Activated naive CD8-positive, alpha-beta T cell treated with anti-CD3 and anti-CD28 coated beads, Interleukin-2, amount 50 U/mL, for 24 hours (primary cell): ENCODE results near the gene BANP.

Source experiments
- ATAC-seq: fragments of 150-1000 bp; cut with Tn5 transposase; one replicate; pipeline ENCODE4 v1.10.0; 2021
- DNase-seq: peaks from one replicate; pipeline ENCODE4 v3.0.0; 2021
- H3K27ac Mint-ChIP-seq: one replicate; pipeline ENCODE4 v1.8.0; 2021; ENCODE audit warnings: mild to moderate bottlenecking, mixed read lengths
- H3K27me3 Mint-ChIP-seq: one replicate; pipeline ENCODE4 v1.8.0; 2021; ENCODE audit warnings: mixed read lengths
- H3K36me3 Mint-ChIP-seq: one replicate; pipeline ENCODE4 v1.8.0; 2021; ENCODE audit warnings: low read depth, mixed read lengths
- H3K4me1 Mint-ChIP-seq: one replicate; pipeline ENCODE4 v1.8.0; 2021; ENCODE audit warnings: mixed read lengths
- H3K4me3 Mint-ChIP-seq: one replicate; pipeline ENCODE4 v1.8.0; 2021; ENCODE audit warnings: mild to moderate bottlenecking, moderate library complexity, mixed read lengths
- H3K9me3 Mint-ChIP-seq: one replicate; pipeline ENCODE4 v1.8.0; 2021; ENCODE audit warnings: mixed read lengths

BANP gene

DNA sequence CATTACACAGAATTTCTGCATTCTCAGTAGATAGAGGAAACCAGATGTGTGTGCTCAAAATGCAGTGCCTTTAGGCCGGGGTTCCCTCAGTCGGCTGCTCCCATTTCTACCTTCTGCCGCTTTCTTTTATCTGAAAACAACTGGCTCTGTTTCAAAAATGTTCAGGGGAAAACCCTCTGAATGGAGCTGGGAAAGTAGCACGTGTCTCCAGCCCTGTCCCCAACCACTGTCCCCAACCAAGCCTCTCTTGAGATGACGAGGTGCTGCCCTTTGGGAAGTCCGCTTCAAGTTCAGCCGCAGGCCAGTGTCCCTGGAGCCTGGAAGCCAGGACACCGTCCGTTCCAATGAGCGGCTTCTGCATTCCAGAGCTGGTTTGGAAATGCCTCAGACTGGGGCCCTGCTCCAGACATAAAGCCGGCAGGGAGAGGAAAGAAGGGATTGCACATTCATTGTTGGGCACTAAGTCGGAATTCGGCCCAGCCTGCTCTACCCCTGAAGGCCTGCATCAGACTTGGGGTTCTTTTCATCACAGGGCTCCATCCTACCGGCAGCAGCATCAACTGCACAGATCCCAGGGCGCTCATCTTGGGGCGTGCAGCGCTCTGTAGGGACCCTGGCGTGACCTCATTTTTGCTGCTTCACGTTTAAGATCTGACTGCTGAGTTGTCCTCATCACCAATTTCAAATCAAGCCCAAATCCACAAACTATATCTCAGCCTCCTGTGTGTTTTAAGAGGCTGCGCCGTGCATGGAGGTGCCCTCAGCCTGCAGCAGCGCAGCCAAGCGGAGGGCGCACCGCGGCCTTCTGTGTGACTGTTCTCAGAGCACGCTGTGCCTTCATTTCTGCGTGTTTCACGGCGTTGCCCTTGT is 111.3 kb downstream of the BANP start:
- no peak overlapping the region for H3K4me3 Mint-ChIP-seq
- H3K27ac Mint-ChIP-seq: no peak overlapping the region
- no peaks in the 10 kb centered on the region for H3K27me3 Mint-ChIP-seq
- H3K9me3 Mint-ChIP-seq: no peaks in the 10 kb centered on the region
- DNase-seq: no peak
- peaks cover 3% of the 10 kb centered on the region for H3K4me1 Mint-ChIP-seq
- ATAC-seq: no peak
- H3K36me3 Mint-ChIP-seq: peaks cover 4% of the 10 kb centered on the region

DNA sequence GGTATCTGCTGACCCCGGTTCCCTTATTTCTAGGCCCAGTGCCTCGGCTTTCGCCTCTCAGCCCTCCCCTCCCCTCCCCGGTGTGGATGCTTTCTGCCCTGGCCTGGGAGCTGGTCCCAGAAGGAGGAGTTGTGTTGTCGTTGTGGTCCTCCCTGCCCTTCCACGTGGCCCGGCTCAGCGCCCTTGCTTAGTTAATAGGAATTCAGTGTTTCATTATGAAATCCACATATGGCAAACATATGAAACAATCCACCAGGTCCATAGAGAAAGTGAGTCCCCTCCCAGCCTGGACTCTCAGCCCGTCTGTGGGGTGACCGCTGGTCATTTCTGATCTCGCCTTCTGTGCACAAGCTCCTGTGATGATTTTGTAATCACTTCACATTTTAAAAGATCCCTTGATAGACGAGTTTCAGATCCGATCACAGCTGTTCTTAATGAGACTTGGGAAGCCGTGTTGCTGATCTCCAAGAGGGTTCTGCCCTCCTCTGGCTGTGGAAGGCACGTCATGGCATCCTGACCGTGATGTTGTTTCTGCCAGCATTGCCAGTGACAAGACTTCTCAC is 112.1 kb downstream of the BANP start:
- Mint-ChIP-seq H3K27ac (no peak overlapping the region), H3K9me3 (no peaks in the 10 kb centered on the region), H3K4me3 (no peak overlapping the region), H3K36me3 (peaks cover 4% of the 10 kb centered on the region), H3K27me3 (no peaks in the 10 kb centered on the region), H3K4me1 (peaks cover 3% of the 10 kb centered on the region)
- DNase-seq: no peak
- no peak for ATAC-seq

DNA sequence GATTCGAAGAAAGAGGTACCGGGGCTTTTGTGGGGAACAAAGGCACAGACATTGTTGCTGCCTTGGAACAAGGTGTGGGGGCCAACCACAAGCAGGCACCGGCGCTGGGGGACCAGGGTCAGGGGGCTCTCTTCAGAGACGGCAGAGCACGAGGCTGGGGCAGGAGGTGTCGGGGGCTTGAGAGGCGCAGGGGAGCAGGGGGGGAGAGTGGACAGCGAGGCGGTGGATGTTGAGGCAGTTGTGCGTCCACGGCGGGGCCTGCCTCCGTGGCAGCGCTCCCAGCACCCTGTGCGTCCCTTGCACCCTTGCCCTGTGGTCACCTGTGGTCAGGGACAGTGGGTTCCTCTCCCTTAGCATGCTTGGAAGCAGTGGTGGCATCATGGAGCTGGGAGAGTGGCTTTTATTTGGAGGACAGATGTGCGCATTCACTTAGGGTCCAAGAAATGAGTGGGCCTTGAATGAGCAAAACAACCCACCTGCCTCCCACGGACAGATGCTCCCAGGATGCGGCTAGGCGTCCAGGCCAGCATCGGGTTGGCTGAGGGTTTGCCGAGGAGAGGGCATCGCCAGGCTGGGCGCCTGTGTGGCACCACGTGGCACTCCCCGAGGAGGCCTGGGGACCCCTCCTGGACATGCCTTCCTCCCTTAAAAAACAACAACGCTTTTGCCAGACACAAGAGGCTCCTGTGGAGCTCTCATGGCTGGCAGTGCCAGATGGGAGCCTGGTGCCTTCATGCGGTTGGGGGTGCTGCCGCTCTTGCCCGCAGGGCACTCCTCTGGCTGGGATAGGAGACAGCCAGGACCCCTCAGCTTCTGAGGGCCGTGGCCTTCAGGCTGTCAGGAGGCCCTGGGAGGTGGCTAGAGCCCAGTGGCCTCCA is 113.0 kb downstream of the BANP start:
- Mint-ChIP-seq H3K9me3 (no peaks in the 10 kb centered on the region), H3K36me3 (peaks cover 4% of the 10 kb centered on the region), H3K4me3 (no peak overlapping the region), H3K27ac (no peak overlapping the region), H3K4me1 (peaks cover 5% of the 10 kb centered on the region), H3K27me3 (no peaks in the 10 kb centered on the region)
- DNase-seq: no peak
- no peak for ATAC-seq

DNA sequence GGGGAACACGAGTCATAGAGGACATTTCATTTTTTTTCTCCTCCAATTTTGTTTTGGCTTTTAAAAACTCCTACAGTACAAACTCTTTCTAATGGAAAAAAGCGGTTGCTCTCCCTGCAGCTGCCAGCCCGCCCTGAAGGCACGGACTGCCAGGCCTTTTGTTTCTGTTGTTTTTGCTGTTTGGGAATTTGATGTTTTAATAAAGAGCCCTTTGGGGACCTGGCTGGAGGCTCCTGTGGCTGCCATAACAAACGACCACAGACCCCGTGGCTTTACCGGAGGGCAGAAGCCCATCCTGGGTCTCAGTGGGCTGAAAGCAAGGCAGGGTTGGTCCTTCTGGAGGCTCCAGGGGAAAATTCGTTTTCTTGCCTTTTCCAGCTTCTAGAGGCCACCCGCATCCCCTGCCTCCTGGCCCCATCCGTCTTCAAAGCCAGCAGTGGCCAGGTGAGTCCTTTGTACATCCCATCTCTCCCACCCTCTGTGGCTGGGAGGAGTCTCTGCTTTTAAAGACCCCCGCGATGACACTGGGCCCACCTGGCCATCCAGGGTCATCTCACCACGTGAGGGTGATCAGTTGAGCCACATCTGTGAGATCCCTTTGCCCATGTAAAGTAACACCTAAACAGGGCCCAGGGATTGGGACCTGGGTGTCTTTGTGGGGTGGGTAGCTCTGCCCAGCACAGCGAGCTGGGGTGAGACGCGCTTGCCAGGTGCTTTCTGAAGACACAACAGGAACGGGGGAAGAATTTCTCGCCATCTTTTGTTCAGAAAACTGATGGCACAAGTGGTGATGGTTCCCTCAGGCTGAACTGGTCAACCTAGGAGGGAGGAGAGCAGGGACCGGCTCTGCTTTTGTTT is 113.9 kb downstream of the BANP start:
- Mint-ChIP-seq H3K27ac (no peak overlapping the region), H3K4me3 (no peak overlapping the region), H3K9me3 (no peaks in the 10 kb centered on the region), H3K27me3 (no peaks in the 10 kb centered on the region), H3K4me1 (peaks cover 11% of the 10 kb centered on the region), H3K36me3 (peaks cover 10% of the 10 kb centered on the region)
- no peak for DNase-seq
- ATAC-seq: no peak

DNA sequence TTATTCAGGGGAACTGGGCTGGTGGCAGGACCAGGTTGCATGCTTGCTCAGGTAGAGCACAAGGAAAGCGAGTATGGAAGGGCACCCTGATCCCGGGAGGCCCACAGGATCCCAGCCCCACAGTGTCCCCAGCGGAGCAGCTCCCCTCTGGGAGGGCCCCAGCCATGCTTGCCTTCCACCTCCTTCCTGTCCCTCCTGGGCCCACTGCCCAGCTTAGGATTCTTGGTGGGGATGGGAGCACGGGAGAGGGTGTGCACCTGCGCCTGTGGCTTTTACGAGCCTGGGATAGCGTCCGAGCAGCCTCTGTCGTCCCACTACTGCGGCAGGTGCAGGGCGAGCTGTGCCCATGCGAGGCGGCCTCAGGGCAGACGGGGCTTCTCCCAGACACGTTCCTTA is 114.5 kb downstream of the BANP start:
- Mint-ChIP-seq H3K36me3 (peaks cover 8% of the 10 kb centered on the region), H3K9me3 (no peaks in the 10 kb centered on the region), H3K4me1 (peaks cover 12% of the 10 kb centered on the region), H3K27ac (no peak overlapping the region), H3K27me3 (no peaks in the 10 kb centered on the region), H3K4me3 (no peak overlapping the region)
- DNase-seq (no peak), ATAC-seq (no peak)

DNA sequence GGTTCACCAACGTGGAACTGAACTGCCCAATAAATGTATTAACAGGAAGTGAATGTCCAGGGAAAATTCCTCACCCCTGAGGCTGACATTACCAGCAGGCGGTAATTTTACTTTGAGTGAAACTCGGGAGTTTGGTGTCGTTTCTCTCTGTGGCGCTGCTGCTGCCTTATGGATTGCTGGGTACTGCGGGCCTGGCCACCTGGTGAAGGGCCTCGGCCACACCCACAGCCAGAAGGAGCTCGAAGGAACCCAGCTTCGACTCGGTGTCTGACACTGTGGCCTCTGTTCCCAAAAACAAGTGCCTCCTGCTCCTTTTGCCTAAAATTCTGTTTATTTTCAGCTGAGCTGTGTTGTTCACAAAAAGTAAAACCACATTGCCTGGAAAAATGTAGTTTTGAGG is 115.0 kb downstream of the BANP start:
- H3K27me3 Mint-ChIP-seq: no peaks in the 10 kb centered on the region
- ATAC-seq (no peak), DNase-seq (no peak)
- no peaks in the 10 kb centered on the region for H3K9me3 Mint-ChIP-seq
- H3K4me3 Mint-ChIP-seq: no peak overlapping the region
- H3K27ac Mint-ChIP-seq: no peak overlapping the region
- H3K36me3 Mint-ChIP-seq: peaks cover 8% of the 10 kb centered on the region
- peaks cover 12% of the 10 kb centered on the region for H3K4me1 Mint-ChIP-seq

DNA sequence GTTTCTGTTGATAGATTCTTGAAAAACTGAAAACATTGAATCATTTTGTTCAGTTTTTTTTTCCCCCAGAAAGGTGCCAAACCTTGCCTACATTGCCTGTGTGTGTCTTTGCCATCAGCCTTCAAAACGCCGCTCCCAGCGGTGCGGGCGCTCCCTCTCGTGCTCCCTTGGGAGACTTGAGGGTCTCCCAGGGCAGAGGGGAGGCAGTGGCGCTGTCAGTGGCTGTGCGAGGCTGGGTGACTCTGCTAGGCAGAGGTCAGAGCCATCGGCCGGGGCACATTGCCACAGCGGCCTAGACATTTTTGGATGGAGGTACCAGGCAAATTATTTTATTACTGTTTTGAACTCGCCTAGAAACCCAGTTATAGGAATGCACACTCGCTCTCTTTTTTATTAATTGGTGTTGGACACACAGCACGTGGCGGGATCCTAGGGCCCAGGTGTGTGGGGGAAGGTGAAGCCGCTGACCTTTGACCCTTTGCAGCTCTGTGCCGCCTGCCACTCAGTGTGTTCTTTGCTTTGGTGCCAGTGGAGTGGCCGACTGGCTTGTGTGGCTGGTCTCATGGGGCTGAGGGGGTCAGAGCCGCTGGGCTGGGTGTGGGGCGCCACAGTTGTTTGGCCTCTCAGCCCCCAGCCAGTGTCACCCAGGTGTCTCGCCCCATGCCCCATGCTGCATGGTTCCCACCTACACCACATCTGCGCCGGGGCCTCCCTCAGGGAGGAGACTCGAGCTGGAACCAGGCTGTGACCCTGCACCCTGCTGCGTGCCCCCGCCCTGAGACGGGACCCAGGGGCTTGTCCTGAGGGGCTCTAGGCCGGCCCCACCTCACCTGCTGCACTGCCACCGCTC is 115.7 kb downstream of the BANP start:
- no peak overlapping the region for H3K4me3 Mint-ChIP-seq
- no peak for ATAC-seq
- H3K36me3 Mint-ChIP-seq: peaks cover 8% of the 10 kb centered on the region
- DNase-seq: no peak
- no peaks in the 10 kb centered on the region for H3K27me3 Mint-ChIP-seq
- H3K9me3 Mint-ChIP-seq: no peaks in the 10 kb centered on the region
- H3K4me1 Mint-ChIP-seq: peaks cover 12% of the 10 kb centered on the region
- H3K27ac Mint-ChIP-seq: no peak overlapping the region

DNA sequence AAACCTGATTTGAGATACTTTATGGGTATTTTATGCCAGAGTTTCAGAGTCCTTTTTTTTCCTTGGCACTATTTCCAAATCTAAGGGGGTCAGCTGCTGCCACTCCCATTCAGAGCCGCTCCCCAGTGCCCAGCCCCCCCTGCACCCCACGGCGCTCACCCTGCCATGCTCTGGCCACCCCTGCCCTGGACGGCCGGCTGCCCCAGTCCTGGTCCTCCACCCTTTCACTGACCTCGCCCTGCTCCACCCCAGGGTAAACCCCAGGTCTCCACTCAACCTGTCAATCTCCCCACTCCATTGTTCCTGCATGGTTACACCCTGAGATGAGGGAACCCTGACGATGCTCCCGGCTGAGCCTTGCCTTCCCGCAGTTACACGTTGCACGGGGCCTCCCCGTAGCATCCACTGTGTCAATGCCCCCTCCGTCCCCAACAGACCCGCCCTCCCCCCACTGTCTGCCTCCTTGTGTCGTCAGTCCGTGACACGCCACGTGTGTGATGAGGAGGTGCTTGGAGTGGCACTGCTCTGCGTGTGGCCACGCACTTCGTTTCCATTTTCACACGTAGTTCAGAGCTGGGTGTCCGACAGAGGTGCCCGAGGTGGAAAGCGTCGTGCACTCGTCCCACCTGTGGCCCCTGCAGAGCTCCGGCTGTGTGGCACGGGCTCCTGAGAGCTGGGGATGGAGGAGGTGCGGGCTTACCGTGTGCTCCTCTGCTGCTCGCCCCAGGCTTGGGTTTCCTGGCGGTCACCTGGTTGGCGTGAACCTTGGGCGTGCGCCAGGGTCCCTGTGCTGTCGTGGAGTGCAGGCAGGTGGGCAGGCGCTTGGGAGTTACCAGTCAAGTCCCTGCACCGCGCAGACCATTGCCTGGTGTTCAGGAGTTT is 116.5 kb downstream of the BANP start:
- H3K27ac Mint-ChIP-seq: no peak overlapping the region
- H3K36me3 Mint-ChIP-seq: peaks cover 8% of the 10 kb centered on the region
- H3K9me3 Mint-ChIP-seq: no peaks in the 10 kb centered on the region
- no peaks in the 10 kb centered on the region for H3K27me3 Mint-ChIP-seq
- DNase-seq: no peak
- no peak overlapping the region for H3K4me3 Mint-ChIP-seq
- ATAC-seq: no peak
- H3K4me1 Mint-ChIP-seq: peaks cover 12% of the 10 kb centered on the region

DNA sequence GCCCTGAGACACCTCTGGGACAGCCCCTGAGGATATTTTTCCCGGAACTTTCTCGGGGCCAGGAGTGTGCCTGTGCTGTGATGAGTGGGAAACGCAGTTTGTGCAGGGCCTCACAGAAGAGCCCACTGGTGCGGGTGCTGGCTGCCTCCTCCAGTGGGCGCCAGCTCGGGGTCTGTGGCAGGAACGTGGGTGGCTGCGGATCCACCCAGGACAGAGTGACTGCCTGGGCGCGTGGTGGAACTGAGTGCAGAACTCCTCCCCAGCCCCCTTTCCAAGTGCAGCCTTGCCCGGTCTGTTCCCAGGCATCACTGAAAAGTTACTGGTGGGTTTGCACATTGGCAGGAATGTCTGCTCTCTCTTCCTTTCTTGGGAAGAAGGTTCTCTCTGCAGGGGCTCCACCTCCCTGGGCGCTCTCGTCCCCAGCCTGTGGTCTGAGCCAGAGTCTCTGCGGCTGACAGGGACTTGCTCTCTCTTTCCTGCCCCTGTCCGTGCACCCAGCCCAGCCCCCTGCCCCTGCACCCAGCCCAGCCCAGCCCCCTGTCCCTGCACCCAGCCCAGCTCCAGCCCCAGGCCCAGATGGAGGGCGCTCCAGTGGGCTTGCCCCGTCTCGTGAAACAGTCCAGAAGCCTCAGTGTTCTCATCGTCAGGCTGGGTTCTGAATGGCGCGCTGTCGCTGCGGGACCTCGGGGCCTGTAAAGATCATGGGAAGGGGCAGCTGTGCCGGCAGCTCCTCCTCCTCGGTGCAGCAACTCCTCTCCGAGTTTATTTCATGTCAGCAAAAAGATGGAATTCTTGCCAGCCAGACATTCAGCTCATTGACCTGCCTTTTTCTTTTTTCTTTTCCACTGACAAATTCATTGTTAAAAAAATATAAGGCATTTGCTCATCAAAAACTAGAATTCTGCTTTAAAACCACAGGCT is 117.5 kb downstream of the BANP start:
- no peak for DNase-seq
- Mint-ChIP-seq H3K27ac (no peak overlapping the region), H3K36me3 (peaks cover 8% of the 10 kb centered on the region), H3K4me1 (peaks cover 12% of the 10 kb centered on the region), H3K27me3 (no peaks in the 10 kb centered on the region), H3K9me3 (no peaks in the 10 kb centered on the region), H3K4me3 (no peak overlapping the region)
- no peak for ATAC-seq

DNA sequence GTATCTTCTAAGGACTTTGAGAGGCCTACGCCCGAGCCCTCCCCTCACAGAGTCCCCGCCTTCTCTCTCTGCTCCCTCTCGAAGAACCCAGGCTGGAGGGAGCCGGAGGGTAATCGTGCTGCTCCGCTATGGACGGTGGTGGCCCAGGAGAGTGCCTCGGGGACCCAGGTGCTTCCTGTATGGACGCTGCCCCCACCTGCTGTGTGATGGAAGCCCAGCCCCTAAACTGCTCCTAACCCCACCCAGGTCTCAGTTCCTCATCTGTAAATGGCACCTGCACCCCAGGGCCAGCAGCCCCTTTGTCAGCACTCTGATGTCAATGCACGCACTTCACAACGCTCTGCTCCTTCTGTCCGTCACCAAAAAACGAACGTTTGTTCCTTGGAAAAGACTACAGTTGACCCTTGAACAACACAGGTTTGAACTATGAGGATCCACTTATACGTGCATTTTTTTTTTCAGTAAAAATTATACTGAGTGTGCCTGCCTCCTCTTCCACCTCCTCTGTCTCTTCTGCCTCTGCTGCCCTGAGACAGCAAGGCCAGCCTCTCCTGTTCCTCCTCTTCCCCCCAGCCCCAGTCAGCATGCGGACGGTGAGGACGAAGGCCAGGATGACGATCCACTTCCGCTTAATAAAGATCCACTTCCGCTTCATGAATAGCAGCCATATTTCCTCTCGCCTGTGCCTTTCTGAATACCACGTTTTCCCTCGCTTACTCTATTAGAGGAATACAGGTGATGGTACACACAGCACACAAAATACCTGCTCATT is 118.3 kb downstream of the BANP start:
- ATAC-seq (peak; percentile 11), DNase-seq (peak; percentile 23)
- Mint-ChIP-seq H3K4me1 (peaks cover 12% of the 10 kb centered on the region), H3K27me3 (no peaks in the 10 kb centered on the region), H3K4me3 (no peak overlapping the region), H3K9me3 (no peaks in the 10 kb centered on the region), H3K27ac (no peak overlapping the region), H3K36me3 (peaks cover 8% of the 10 kb centered on the region)

DNA sequence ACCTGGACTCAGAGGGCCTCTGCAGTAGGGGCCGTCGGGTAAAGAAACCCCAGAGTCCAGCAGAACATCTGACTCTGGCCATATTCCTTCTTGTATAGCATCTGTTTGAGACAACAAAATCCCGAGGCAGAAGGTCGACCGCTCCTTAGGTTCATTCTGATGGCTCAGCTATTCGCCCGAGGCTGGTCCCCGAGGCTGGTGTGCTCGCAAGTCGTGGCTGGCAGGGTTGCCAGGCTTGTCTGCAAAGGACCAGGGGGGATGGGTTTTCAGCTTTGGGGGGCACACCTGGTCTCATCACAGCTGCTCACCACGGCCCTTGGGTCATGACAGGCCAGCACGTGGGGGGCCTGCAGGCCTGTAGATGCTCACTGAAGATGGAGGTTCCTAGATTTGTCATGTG is 119.1 kb downstream of the BANP start:
- Mint-ChIP-seq H3K4me3 (no peak overlapping the region), H3K27ac (no peak overlapping the region), H3K4me1 (peaks cover 12% of the 10 kb centered on the region), H3K27me3 (no peaks in the 10 kb centered on the region), H3K9me3 (no peaks in the 10 kb centered on the region), H3K36me3 (peaks cover 6% of the 10 kb centered on the region)
- no peak for DNase-seq
- ATAC-seq: no peak
